Caco-2 (cell line): ENCODE data around the gene SVIL. TPM values are rescaled to one million over a fixed set of nuclear protein-coding genes. Genes with fewer than 3 reads are reported as not detected.

Experiments
- BruUV-seq: library from RNA; stranded (reverse); fragments of 400-500 nt; replicated peaks from 2 replicates; lab custom pipeline; 2021; lab: Mats Ljungman, UMichigan
- CTCF ChIA-PET: fragments of 300-600 bp; sonication (Branson Sonifier 250); formaldehyde crosslinking; loops from one replicate; lab custom pipeline; 2022; ENCODE audit warnings: antibody characterized with exemption; lab: Charles Lee
- POLR2A ChIA-PET: fragments of 300-600 bp; sonication (Branson Sonifier 250); formaldehyde crosslinking; loops from one replicate; lab custom pipeline; 2022; ENCODE audit warnings: antibody characterized with exemption; lab: Charles Lee
- DNase-seq, 2 experiments: peaks; one replicate each; pipeline versions ENCODE4 v3.0.0 to v3.0.0-alpha.2; 2020 to 2022
- H3K27me3 ChIP-seq: replicated peaks from 2 replicates; pipeline ENCODE4 v1.6.0; 2011; ENCODE audit warnings: low read length; ENCODE audit not compliant: control insufficient read depth, insufficient read depth
- H3K36me3 ChIP-seq: 2 replicates; pipeline ENCODE4 v1.5.1; 2011; ENCODE audit warnings: low read length; ENCODE audit not compliant: control insufficient read depth, insufficient read depth
- H3K4me1 ChIP-seq: fragments of 250-450 bp; sonication (Bioruptor Pico); 2 replicates; pipeline ENCODE4 v1.5.1; 2020; ENCODE audit warnings: mild to moderate bottlenecking
- H3K4me3 ChIP-seq: 2 replicates; pipeline ENCODE4 v1.5.1; 2011; ENCODE audit warnings: low read depth, mild to moderate bottlenecking, control low read depth, low read length
- H3K9me3 ChIP-seq: fragments of 250-450 bp; sonication (Bioruptor Pico); 2 replicates; pipeline ENCODE4 v1.5.1; 2020; ENCODE audit warnings: mild to moderate bottlenecking, moderate library complexity
- H3K27ac Mint-ChIP-seq: one replicate; pipeline ENCODE4 v1.8.0; 2022; ENCODE audit warnings: mixed read lengths; ENCODE audit not compliant: unreplicated experiment
- H3K27me3 Mint-ChIP-seq: one replicate; pipeline ENCODE4 v1.8.0; 2022; ENCODE audit warnings: mixed read lengths; ENCODE audit not compliant: insufficient read depth, unreplicated experiment
- H3K36me3 Mint-ChIP-seq: one replicate; pipeline ENCODE4 v1.8.0; 2022; ENCODE audit warnings: mild to moderate bottlenecking, mixed read lengths; ENCODE audit not compliant: insufficient read depth, unreplicated experiment
- H3K4me1 Mint-ChIP-seq: one replicate; pipeline ENCODE4 v1.8.0; 2022; ENCODE audit warnings: low read depth, mixed read lengths; ENCODE audit not compliant: unreplicated experiment
- H3K4me3 Mint-ChIP-seq: one replicate; pipeline ENCODE4 v1.8.0; 2022; ENCODE audit warnings: mild to moderate bottlenecking, moderate library complexity, mixed read lengths; ENCODE audit not compliant: unreplicated experiment
- H3K9me3 Mint-ChIP-seq: one replicate; pipeline ENCODE4 v1.8.0; 2022; ENCODE audit warnings: mixed read lengths; ENCODE audit not compliant: unreplicated experiment
- CTCF ChIP-seq, 2 experiments: fragments of 200-600 bp in 1 of 2; IDR thresholded peaks; 1 replicate in 1 of 2; 2 replicates in 1 of 2; pipeline versions ENCODE4 v1.5.1 to v1.8.0; 2011 to 2022; ENCODE audit warnings: antibody characterized with exemption in 1 of 2, control low read depth in 1 of 2, inconsistent platforms in 1 of 2, low read depth in 1 of 2, low read length in 1 of 2, mild to moderate bottlenecking in 1 of 2, moderate library complexity in 1 of 2; ENCODE audit not compliant: insufficient read depth in 1 of 2, severe bottlenecking in 1 of 2, unreplicated experiment in 1 of 2
- intact Hi-C: fragments of 100-400 bp; cut with micrococcal nuclease; formaldehyde crosslinking; loops from one replicate; pipeline ENCODE4 v1.10.0; 2022; ENCODE audit not compliant: unreplicated experiment
- total RNA-seq: library from RNA; stranded (reverse); gene quantifications from 2 replicates; pipeline ENCODE4 v1.2.3, GENCODE V29; 2022

SVIL gene
- total RNA-seq, 1 experiment from 2014 or later: 54.4 TPM

- CTCF ChIA-PET: interaction anchor here (1.1 kb wide), 1 partner anchor 18 kb away, joined by 3 read pairs; no protein-coding TSS in a partner anchor
- Mint-ChIP-seq H3K9me3 (peaks cover 12% of the 10 kb centered on the region), H3K4me1 (peaks cover 23% of the 10 kb centered on the region), H3K27me3 (no peaks in the 10 kb centered on the region), H3K36me3 (peaks cover 29% of the 10 kb centered on the region), H3K4me3 (peak overlapping the region; percentile 48), H3K27ac (no peak overlapping the region)
- TF ChIP-seq CTCF (IDR thresholded peaks at IDR 0.05; ENCODE audit: insufficient read depth in 1 of 2, low read depth in 1 of 2, low read length in 1 of 2, severe bottlenecking in 1 of 2, unreplicated experiment in 1 of 2): no peak
- no peaks in the 10 kb centered on the region for H3K36me3 ChIP-seq
- peaks cover 16% of the 10 kb centered on the region for H3K9me3 ChIP-seq
- POLR2A ChIA-PET: interaction anchor here (0.6 kb wide), 1 partner anchor 40 kb away, joined by 3 read pairs; no protein-coding TSS in a partner anchor
- 0 out of 2 replicates have a peak, but pooled peaks cover 5% of the 10 kb centered on the region for H3K4me1 ChIP-seq
- no peak for DNase-seq
- no peak overlapping the region for H3K4me3 ChIP-seq
- intact Hi-C loops: no loop called here
- BruUV-seq: no TSS peak
- no peaks in the 10 kb centered on the region for H3K27me3 ChIP-seq
These were observed 223.0 kb downstream of the SVIL start for GRCh38 chr10:29411666-29412315.

GRCh38 chr10:29409241-29410054, 225.3 kb downstream of the SVIL start:
- peak; percentile 83 to 86 for DNase-seq
- TF ChIP-seq CTCF (IDR thresholded peaks at IDR 0.05; ENCODE audit: insufficient read depth in 1 of 2, low read depth in 1 of 2, low read length in 1 of 2, severe bottlenecking in 1 of 2, unreplicated experiment in 1 of 2): no peak
- Mint-ChIP-seq H3K9me3 (peaks cover 12% of the 10 kb centered on the region), H3K27me3 (no peaks in the 10 kb centered on the region), H3K36me3 (peaks cover 22% of the 10 kb centered on the region), H3K4me3 (peak overlapping the region; percentile 100), H3K4me1 (peaks cover 11% of the 10 kb centered on the region), H3K27ac (peak overlapping the region; percentile 95)
- ChIA-PET CTCF (interaction anchor here (0.7 to 1.2 kb wide), 3 partner anchors 22 to 612 kb away, joined by 3 to 4 read pairs (median 3); no protein-coding TSS in a partner anchor), POLR2A (interaction anchor here (0.5 to 1.1 kb wide), 5 partner anchors 23 to 405 kb away, joined by 3 to 6 read pairs (median 4); no protein-coding TSS in a partner anchor)
- BruUV-seq: no TSS peak
- no peaks in the 10 kb centered on the region for H3K27me3 ChIP-seq
- 0 out of 2 replicates have a peak, but pooled peaks cover 5% of the 10 kb centered on the region for H3K4me1 ChIP-seq
- peaks cover 18% of the 10 kb centered on the region for H3K9me3 ChIP-seq
- intact Hi-C loops: no loop called here
- H3K4me3 ChIP-seq: peak overlapping the region; percentile 96
- no peaks in the 10 kb centered on the region for H3K36me3 ChIP-seq

- ChIA-PET CTCF (interaction anchor here (1.2 kb wide), 1 partner anchor 21 kb away, joined by 3 read pairs; no protein-coding TSS in a partner anchor), POLR2A (no interaction called here)
- H3K36me3 Mint-ChIP-seq: peaks cover 22% of the 10 kb centered on the region
These were observed 225.9 kb downstream of the SVIL start for GRCh38 chr10:29408847-29409240.

More at GRCh38 chr10:29408847-29409240, 225.9 kb downstream of the SVIL start:
- peaks cover 18% of the 10 kb centered on the region for H3K9me3 ChIP-seq
- Mint-ChIP-seq H3K4me1 (peaks cover 8% of the 10 kb centered on the region), H3K4me3 (peak overlapping the region; percentile 100), H3K9me3 (peaks cover 12% of the 10 kb centered on the region), H3K27ac (peak overlapping the region; percentile 95), H3K27me3 (no peaks in the 10 kb centered on the region)
- DNase-seq: no peak
- peak overlapping the region; percentile 96 for H3K4me3 ChIP-seq
- no peaks in the 10 kb centered on the region for H3K36me3 ChIP-seq
- H3K4me1 ChIP-seq: 0 out of 2 replicates have a peak, but pooled peaks cover 5% of the 10 kb centered on the region
- TSS peak; percentile 83 for BruUV-seq
- TF ChIP-seq CTCF (IDR thresholded peaks at IDR 0.05; ENCODE audit: insufficient read depth in 1 of 2, low read depth in 1 of 2, low read length in 1 of 2, severe bottlenecking in 1 of 2, unreplicated experiment in 1 of 2): no peak
- no peaks in the 10 kb centered on the region for H3K27me3 ChIP-seq
- intact Hi-C loops: no loop called here
